Left lung (tissue), 10 donors: ENCODE results near the gene LARP1. TPM values are rescaled to one million over a fixed set of nuclear protein-coding genes. Genes with fewer than 3 reads are reported as not detected.

ENCODE experiments used
- ATAC-seq: fragments of 200-7000 bp; cut with Tn5 transposase; one replicate; pipeline ENCODE4 v1.9.1; 2020; ENCODE audit warnings: moderate library complexity
- DNase-seq, 4 donors: peaks; one replicate each; pipeline ENCODE4 v3.0.0-alpha.2; 2013 to 2020
- H3K27ac ChIP-seq, 2 donors: fragments of 200-600 bp; sonication (generic) in 1 of 2; one replicate each; pipeline versions ENCODE4 v1.5.0 to v1.8.0; 2020 to 2021
- H3K27me3 ChIP-seq, 2 donors: fragments of 200-600 bp; sonication (generic) in 1 of 2; one replicate each; pipeline versions ENCODE4 v1.5.0 to v1.8.0; 2020 to 2021
- H3K36me3 ChIP-seq, 2 donors: fragments of 200-600 bp; sonication (generic) in 1 of 2; one replicate each; pipeline versions ENCODE4 v1.5.0 to v1.8.0; 2020 to 2021
- H3K4me1 ChIP-seq, 2 donors: fragments of 200-600 bp; one replicate each; pipeline ENCODE4 v1.8.0; 2021
- H3K4me3 ChIP-seq, 2 donors: fragments of 200-600 bp; sonication (generic) in 1 of 2; one replicate each; pipeline versions ENCODE4 v1.5.0 to v1.8.0; 2020 to 2021; ENCODE audit warnings: mild to moderate bottlenecking in 1 of 2
- H3K9me3 ChIP-seq, 2 donors: fragments of 200-600 bp; sonication (generic) in 1 of 2; one replicate each; pipeline versions ENCODE4 v1.5.0 to v1.8.0; 2020 to 2021
- CTCF ChIP-seq, 2 donors: fragments of 200-600 bp; sonication (generic) in 1 of 2; IDR thresholded peaks; one replicate each; pipeline versions ENCODE4 v1.5.0 to v1.8.0; 2021; ENCODE audit warnings: antibody characterized with exemption in 2 of 2
- intact Hi-C, 2 donors: fragments of 100-400 bp; cut with DNase I; formaldehyde crosslinking; loops; one replicate each; pipeline versions ENCODE4 v1.11.2 to v1.14.2; 2022
- polyA plus RNA-seq, 6 donors: library from polyadenylated mRNA; unstranded; fragments of 120-200 nt; gene quantifications; one replicate each; pipeline ENCODE4 v1.2.1, GENCODE V29; 2013; ENCODE audit not compliant: insufficient read length in 6 of 6
- total RNA-seq, 2 donors: library from RNA; stranded (reverse); fragmentation: NEBNext Ultra II Directional; extraction: Animal tissue kit (Norgen Biotek cat#: 25700); gene quantifications; one replicate each; pipeline ENCODE4 v1.2.1, GENCODE V29; 2021
- donor health status: DM: no; HTN: yes; CAD: no.
- donor health status: DM: no; HTN: no; CAD: no.

Gene LARP1
- total and polyA plus RNA-seq, 8 donors: 90.3 to 172 (median 109) TPM

- H3K9me3 ChIP-seq: no peaks in the 10 kb centered on the region
- peaks cover 0 to 31% of the 10 kb centered on the region in 2 donors for H3K36me3 ChIP-seq
- no peaks in the 10 kb centered on the region for H3K27me3 ChIP-seq
- no peak overlapping the region for H3K4me3 ChIP-seq
- DNase-seq: no peak
- no peak for ATAC-seq
- peaks cover 8 to 48% of the 10 kb centered on the region in 2 donors for H3K4me1 ChIP-seq
- intact Hi-C loops: no loop called here
- H3K27ac ChIP-seq: no peak overlapping the region
- TF ChIP-seq CTCF (IDR thresholded peaks at IDR 0.05): no peak
These were observed 33.0 kb downstream of the LARP1 start for GRCh38 chr5:154788212-154788611.

- no peaks in the 10 kb centered on the region for H3K9me3 ChIP-seq
- H3K27me3 ChIP-seq: no peaks in the 10 kb centered on the region
- DNase-seq (no peak), ATAC-seq (no peak)
- no peak overlapping the region for H3K27ac ChIP-seq
- H3K4me3 ChIP-seq: no peak overlapping the region
- intact Hi-C loops: no loop called here
- no peak for TF ChIP-seq CTCF (IDR thresholded peaks at IDR 0.05)
- peaks cover 0 to 19% of the 10 kb centered on the region in 2 donors for H3K4me1 ChIP-seq
- H3K36me3 ChIP-seq: peaks cover 0 to 59% of the 10 kb centered on the region in 2 donors
These were observed 36.4 kb downstream of the LARP1 start for GRCh38 chr5:154791535-154791934.

GRCh38 chr5:154793599-154794524 is 38.7 kb downstream of the LARP1 start:
- Histone ChIP-seq H3K27me3 (no peaks in the 10 kb centered on the region), H3K4me3 (no peak overlapping the region), H3K4me1 (no peaks in the 10 kb centered on the region), H3K9me3 (no peaks in the 10 kb centered on the region), H3K36me3 (peaks cover 0 to 82% of the 10 kb centered on the region in 2 donors), H3K27ac (no peak overlapping the region)
- no peak for TF ChIP-seq CTCF (IDR thresholded peaks at IDR 0.05)
- DNase-seq (no peak), ATAC-seq (peak; percentile 37)
- intact Hi-C loops: no loop called here

GRCh38 chr5:154794525-154795234 is 39.5 kb downstream of the LARP1 start:
- Histone ChIP-seq H3K9me3 (no peaks in the 10 kb centered on the region), H3K36me3 (peaks cover 0 to 90% of the 10 kb centered on the region in 2 donors), H3K4me3 (no peak overlapping the region), H3K27ac (no peak overlapping the region), H3K4me1 (no peaks in the 10 kb centered on the region), H3K27me3 (no peaks in the 10 kb centered on the region)
- no peak for DNase-seq
- ATAC-seq: peak; percentile 26
- intact Hi-C loops: no loop called here
- no peak for TF ChIP-seq CTCF (IDR thresholded peaks at IDR 0.05)

GRCh38 chr5:154795235-154795596 is 40.0 kb downstream of the LARP1 start:
- no peak for TF ChIP-seq CTCF (IDR thresholded peaks at IDR 0.05)
- no peak overlapping the region for H3K4me3 ChIP-seq
- intact Hi-C loops: no loop called here
- H3K9me3 ChIP-seq: no peaks in the 10 kb centered on the region
- H3K4me1 ChIP-seq: no peaks in the 10 kb centered on the region
- no peak overlapping the region for H3K27ac ChIP-seq
- peaks cover 0 to 94% of the 10 kb centered on the region in 2 donors for H3K36me3 ChIP-seq
- ATAC-seq (no peak), DNase-seq (no peak)
- no peaks in the 10 kb centered on the region for H3K27me3 ChIP-seq
